HG02938 (cell line): Measurements from ENCODE around the gene ATE1.
"Not testable (repeated sequence)": the region's sequence is repeated elsewhere in the genome, so short reads cannot be mapped to it uniquely, and the experiment has no call there.

Experiments used
- ATAC-seq: cut with Tn5 transposase; IDR thresholded peaks from one replicate; pipeline ENCODE4 v1.9.1; 2021; ENCODE audit warnings: mild to moderate bottlenecking, moderate library complexity; ENCODE audit not compliant: unreplicated experiment

The ATE1 gene

GRCh38 chr10:121927841-121928527, at the start of gene ATE1:
TSS of gene ATE1 (minus strand) at chr10:121928031. CDS start at chr10:121927949, 82 bp downstream.
- ATAC-seq, result peak; percentile 66

GRCh38 chr10:121976607-121977006, 48.8 kb upstream of the ATE1 start:
- ATAC-seq, result no peak

- no peak for ATAC-seq
Measured at GRCh38 chr10:121975295-121976086, 47.7 kb upstream of the ATE1 start.

- peak; percentile 73 for ATAC-seq
Measured at GRCh38 chr10:121974535-121975294, 46.9 kb upstream of the ATE1 start, which contains the start of gene NSMCE4A. TSS of gene NSMCE4A (minus strand) at chr10:121975217. CDS start at chr10:121975165, 52 bp downstream.

GRCh38 chr10:121974019-121974534, 46.2 kb upstream of the ATE1 start:
- peak; percentile 45 for ATAC-seq

GRCh38 chr10:121969086-121969485, 41.3 kb upstream of the ATE1 start:
- ATAC-seq, result not testable (repeated sequence)

GRCh38 chr10:121965996-121966395, 38.2 kb upstream of the ATE1 start:
- ATAC-seq, result no peak

- ATAC-seq, result no peak
Measured at GRCh38 chr10:121961456-121961855, 33.6 kb upstream of the ATE1 start.

- no peak for ATAC-seq
Measured at GRCh38 chr10:121959671-121960070, 31.8 kb upstream of the ATE1 start.

- no peak for ATAC-seq
Measured at GRCh38 chr10:121956111-121957061, 28.6 kb upstream of the ATE1 start.

GRCh38 chr10:121952226-121952625, 24.4 kb upstream of the ATE1 start:
- no peak for ATAC-seq

GRCh38 chr10:121949451-121949850, 21.6 kb upstream of the ATE1 start:
- ATAC-seq, result no peak

- ATAC-seq, result no peak
Measured at GRCh38 chr10:121949049-121949448, 21.2 kb upstream of the ATE1 start.

GRCh38 chr10:121947343-121948330, 19.8 kb upstream of the ATE1 start:
- no peak for ATAC-seq

GRCh38 chr10:121942749-121943416, 15.1 kb upstream of the ATE1 start:
- no peak for ATAC-seq

- ATAC-seq, result no peak
Measured at GRCh38 chr10:121941532-121941931, 13.7 kb upstream of the ATE1 start.

GRCh38 chr10:121936295-121936694, 8.5 kb upstream of the ATE1 start:
- no peak for ATAC-seq

GRCh38 chr10:121935702-121936101, 7.9 kb upstream of the ATE1 start:
- ATAC-seq, result no peak
